Right lobe of liver (tissue), 6 donors: Measurements from ENCODE around the gene COG8. TPM values are rescaled to one million over a fixed set of nuclear protein-coding genes. Genes with fewer than 3 reads are reported as not detected.

Source experiments
- ATAC-seq, 4 donors: fragments of 200-7000 bp; cut with Tn5 transposase; one replicate each; pipeline ENCODE4 v1.9.1; 2020; ENCODE audit warnings: mild to moderate bottlenecking in 4 of 4, moderate library complexity in 4 of 4
- DNase-seq, 3 donors: peaks; one replicate each; pipeline ENCODE4 v3.0.0-alpha.2; 2020
- H3K27ac ChIP-seq, 3 donors: fragments of 200-600 bp; one replicate each; pipeline ENCODE4 v1.8.0; 2022
- H3K27me3 ChIP-seq, 2 donors: fragments of 200-600 bp; one replicate each; pipeline ENCODE4 v1.8.0; 2022
- H3K36me3 ChIP-seq, 4 donors: fragments of 200-600 bp; sonication (generic) in 1 of 4; one replicate each; pipeline versions ENCODE4 v1.5.1 to v1.8.0; 2017 to 2022; ENCODE audit warnings: control low read depth in 1 of 4
- H3K4me1 ChIP-seq, 4 donors: fragments of 200-600 bp; sonication (generic) in 1 of 4; one replicate each; pipeline versions ENCODE4 v1.5.1 to v1.8.0; 2017 to 2022; ENCODE audit warnings: control low read depth in 1 of 4
- H3K4me3 ChIP-seq, 3 donors: fragments of 200-600 bp; one replicate each; pipeline ENCODE4 v1.8.0; 2022
- H3K9me3 ChIP-seq, 4 donors: fragments of 200-600 bp; sonication (generic) in 1 of 4; one replicate each; pipeline versions ENCODE4 v1.5.1 to v1.8.0; 2017 to 2022; ENCODE audit warnings: control low read depth in 1 of 4
- POLR2A ChIP-seq: fragments of 450-650 bp; IDR thresholded peaks from one replicate; pipeline ENCODE4 v1.6.1; 2017; ENCODE audit warnings: antibody characterized with exemption, mild to moderate bottlenecking
- WGBS: methylation state at CpG from one replicate; pipeline ENCODE4 v1.1.6; 2018; ENCODE audit warnings: low coverage, low lambda C conversion rate; ENCODE audit not compliant: insufficient coverage; ENCODE audit errors: missing lambda C conversion rate; 5-methylcytosine and 5-hydroxymethylcytosine counted together
- intact Hi-C, 2 donors: fragments of 100-400 bp; cut with DNase I; formaldehyde crosslinking; loops; one replicate each; pipeline versions ENCODE4 v1.11.2 to v1.14.1; 2022
- total RNA-seq, 6 experiments: library from RNA; depleted of rRNA in 2 of 6; stranded (reverse); fragments of >200 nt in 2 of 6; fragmentation: NEBNext Ultra II Directional in 3 of 6; extraction: Animal tissue kit (Norgen Biotek cat#: 25700) in 3 of 6; gene quantifications; one replicate each; pipeline versions ENCODE4 v1.1.0 to v1.2.4, GENCODE V29; 2016 to 2023
- TF ChIP-seq, protein P1 (sequence below), 4 donors: fragments of 200-600 bp in 3 of 4; fragments of 450-650 bp in 1 of 4; IDR thresholded peaks; one replicate each; pipeline versions ENCODE4 v1.5.1 to v1.8.0; 2016 to 2022; ENCODE audit warnings: antibody characterized with exemption in 4 of 4, mild to moderate bottlenecking in 2 of 4
- donor health status: DM: no; HTN: yes; CAD: no.
- donor health status: DM: no; HTN: no; CAD: no.
- donor health status: DM: no; HTN: no; CAD: no.
- donor health status: DM: no; HTN: yes; CAD: no.
- donor health status: DM: no; HTN: yes; CAD: no.

COG8 gene
- total RNA-seq, 6 experiments from 2014 or later = 16.0 to 35.5 (median 25.3) TPM

DNA sequence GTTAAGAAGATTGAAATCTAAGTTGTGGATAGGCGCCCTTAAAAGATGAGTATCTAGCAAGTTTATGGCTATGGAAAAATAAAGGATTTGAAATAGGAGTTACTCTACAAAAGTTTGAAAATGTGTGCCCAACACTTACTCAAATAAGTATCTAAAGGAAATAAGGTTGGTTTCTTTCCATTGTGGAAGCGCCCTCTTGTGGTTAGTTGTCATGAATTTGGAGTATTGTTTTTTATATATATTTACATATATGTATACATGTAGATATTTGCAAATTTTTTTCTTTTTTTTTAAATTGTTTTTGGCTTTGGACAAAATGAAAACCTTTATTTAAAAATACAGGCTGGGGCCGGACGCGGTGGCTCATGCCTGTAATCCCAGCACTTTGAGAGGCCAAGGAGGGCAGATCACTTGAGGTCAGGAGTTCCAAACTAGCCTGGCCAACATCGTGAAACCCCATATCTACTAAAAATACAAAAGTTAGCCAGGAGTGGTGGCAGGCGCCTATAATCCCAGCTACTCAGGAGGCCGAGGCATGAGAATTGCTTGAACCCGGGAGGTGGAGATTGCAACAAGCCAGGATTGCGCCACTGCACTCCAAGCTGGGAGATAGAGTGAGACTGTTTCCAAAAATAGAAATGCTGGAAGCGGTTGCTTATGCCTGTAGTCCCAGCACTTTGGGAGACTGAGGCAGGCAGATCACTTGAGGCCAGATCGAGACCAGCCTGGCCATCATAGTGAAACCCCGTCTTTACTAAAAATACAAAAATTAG, 52.2 kb downstream of the COG8 start:
- Histone ChIP-seq H3K9me3 (no peaks in the 10 kb centered on the region), H3K27ac (peak overlapping the region in 1 of 3 donors; percentile 41), H3K4me3 (no peak overlapping the region), H3K36me3 (no peaks in the 10 kb centered on the region), H3K27me3 (no peaks in the 10 kb centered on the region), H3K4me1 (peaks cover 0 to 15% (median 0%) of the 10 kb centered on the region in 4 donors)
- intact Hi-C loops = no loop called here
- TF ChIP-seq, protein P1, sequence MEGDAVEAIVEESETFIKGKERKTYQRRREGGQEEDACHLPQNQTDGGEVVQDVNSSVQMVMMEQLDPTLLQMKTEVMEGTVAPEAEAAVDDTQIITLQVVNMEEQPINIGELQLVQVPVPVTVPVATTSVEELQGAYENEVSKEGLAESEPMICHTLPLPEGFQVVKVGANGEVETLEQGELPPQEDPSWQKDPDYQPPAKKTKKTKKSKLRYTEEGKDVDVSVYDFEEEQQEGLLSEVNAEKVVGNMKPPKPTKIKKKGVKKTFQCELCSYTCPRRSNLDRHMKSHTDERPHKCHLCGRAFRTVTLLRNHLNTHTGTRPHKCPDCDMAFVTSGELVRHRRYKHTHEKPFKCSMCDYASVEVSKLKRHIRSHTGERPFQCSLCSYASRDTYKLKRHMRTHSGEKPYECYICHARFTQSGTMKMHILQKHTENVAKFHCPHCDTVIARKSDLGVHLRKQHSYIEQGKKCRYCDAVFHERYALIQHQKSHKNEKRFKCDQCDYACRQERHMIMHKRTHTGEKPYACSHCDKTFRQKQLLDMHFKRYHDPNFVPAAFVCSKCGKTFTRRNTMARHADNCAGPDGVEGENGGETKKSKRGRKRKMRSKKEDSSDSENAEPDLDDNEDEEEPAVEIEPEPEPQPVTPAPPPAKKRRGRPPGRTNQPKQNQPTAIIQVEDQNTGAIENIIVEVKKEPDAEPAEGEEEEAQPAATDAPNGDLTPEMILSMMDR (IDR thresholded peaks at IDR 0.05) = peak; percentile 48 to 72 (median 66)
- TF ChIP-seq POLR2A = no peak
- ATAC-seq = peak; percentile 73 to 93 (median 90)
- DNase-seq = peak; percentile 66 to 75 (median 71)
- WGBS = 25% methylated on average over 13 of the region's 13 CpGs

DNA sequence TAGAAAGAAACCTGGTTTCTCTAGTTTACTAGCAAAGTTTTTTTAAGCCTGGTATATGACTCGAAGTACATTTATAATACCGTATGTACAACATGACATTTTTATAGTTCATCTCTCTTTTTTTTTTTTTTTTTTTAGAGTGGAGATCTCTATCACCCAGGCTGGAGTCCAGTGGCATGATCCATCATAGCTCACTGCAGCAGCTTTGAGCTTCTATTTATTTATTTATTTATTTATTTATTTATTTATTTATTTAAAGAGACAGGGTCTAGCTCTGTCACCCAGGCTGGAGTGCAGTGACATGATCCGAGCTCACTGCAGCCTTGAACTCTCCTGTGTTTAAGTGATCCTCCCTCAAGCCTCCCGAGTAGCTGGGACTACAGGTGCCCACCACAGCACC, 54.1 kb downstream of the COG8 start:
- TF ChIP-seq, protein P1 (IDR thresholded peaks at IDR 0.05) = no peak
- TF ChIP-seq POLR2A = no peak
- Histone ChIP-seq H3K27ac (no peak overlapping the region), H3K27me3 (no peaks in the 10 kb centered on the region), H3K4me1 (peaks cover 0 to 21% (median 0%) of the 10 kb centered on the region in 4 donors), H3K36me3 (no peaks in the 10 kb centered on the region), H3K4me3 (no peak overlapping the region), H3K9me3 (no peaks in the 10 kb centered on the region)
- intact Hi-C loops = no loop called here
- WGBS = 96% methylated on average over 4 of the region's 4 CpGs
- DNase-seq = no peak
- no peak for ATAC-seq

DNA sequence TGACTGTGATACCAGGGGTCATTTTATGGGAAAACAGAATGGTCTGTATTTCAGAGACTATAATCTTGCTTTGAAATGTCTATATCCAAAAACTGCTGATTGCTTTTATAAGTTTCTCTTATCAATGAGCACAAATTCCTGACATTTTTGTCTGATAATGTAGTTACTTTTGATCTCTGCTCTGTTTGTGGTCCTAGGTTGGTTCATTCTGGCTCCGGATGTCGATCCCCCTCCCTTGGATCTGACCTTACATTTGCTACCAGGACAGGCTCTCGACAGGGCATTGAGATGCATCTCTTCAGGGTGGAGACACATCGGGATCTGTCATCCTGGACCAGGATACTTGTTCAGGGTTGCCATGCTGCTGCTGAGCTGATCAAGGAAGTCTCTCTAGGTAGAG, 55.5 kb downstream of the COG8 start:
- no peaks in the 10 kb centered on the region for H3K36me3 ChIP-seq
- H3K4me1 ChIP-seq = peaks cover 0 to 21% (median 0%) of the 10 kb centered on the region in 4 donors
- WGBS = 64% methylated on average over 4 of the region's 4 CpGs
- DNase-seq = no peak
- intact Hi-C loops = no loop called here
- no peaks in the 10 kb centered on the region for H3K27me3 ChIP-seq
- no peak overlapping the region for H3K4me3 ChIP-seq
- no peak for ATAC-seq
- TF ChIP-seq, protein P1 (IDR thresholded peaks at IDR 0.05) = no peak
- no peak for TF ChIP-seq POLR2A
- H3K9me3 ChIP-seq = no peaks in the 10 kb centered on the region
- no peak overlapping the region for H3K27ac ChIP-seq

DNA sequence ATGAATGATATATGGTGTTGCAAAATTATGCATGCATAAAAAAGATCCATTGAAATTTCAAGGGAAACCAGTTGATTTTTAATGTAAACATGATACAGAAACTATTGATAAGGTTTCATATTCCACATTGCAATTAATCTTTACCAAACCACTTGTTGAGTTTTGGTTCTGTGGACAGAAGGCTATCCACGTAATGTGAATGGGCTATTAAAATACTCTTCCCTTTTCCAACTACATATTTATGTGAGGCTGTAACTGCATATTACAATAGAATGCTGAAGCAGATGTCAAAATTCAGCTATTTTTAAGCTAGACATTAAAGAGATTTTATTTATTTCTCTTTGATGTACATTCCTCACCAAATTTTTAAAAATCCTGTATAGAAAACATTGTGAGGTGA, 62.0 kb downstream of the COG8 start:
- peaks cover 0 to 8% (median 0%) of the 10 kb centered on the region in 4 donors for H3K4me1 ChIP-seq
- no peak for DNase-seq
- H3K27me3 ChIP-seq = no peaks in the 10 kb centered on the region
- WGBS = 75% methylated on average over 1 of the region's 1 CpG
- TF ChIP-seq, protein P1 (IDR thresholded peaks at IDR 0.05) = no peak
- TF ChIP-seq POLR2A = no peak
- H3K36me3 ChIP-seq = no peaks in the 10 kb centered on the region
- no peak for ATAC-seq
- no peak overlapping the region for H3K27ac ChIP-seq
- H3K9me3 ChIP-seq = no peaks in the 10 kb centered on the region
- intact Hi-C loops = no loop called here
- H3K4me3 ChIP-seq = no peak overlapping the region

Other genes starting within 250 kb of the COG8 start
- 1 to 10 TPM in 1 of 6 experiments, under 1 TPM in 5; 0.39 to 1.0 (median 0.63) TPM for gene HAS3, start 233.9 kb downstream of the COG8 start, total RNA-seq
- 10 to 100 TPM; 56.6 to 78.3 (median 65.4) TPM for gene CHTF8, start 207.0 kb downstream of the COG8 start, total RNA-seq
- gene UTP4, start 206.9 kb downstream of the COG8 start, total RNA-seq = 10 to 100 TPM; 13.9 to 22.2 (median 19.6) TPM
- gene SNTB2, start 152.4 kb downstream of the COG8 start, total RNA-seq = 10 to 100 TPM in 4 of 6 experiments, 1 to 10 TPM in 2; 7.5 to 13.9 (median 10.6) TPM
- 10 to 100 TPM in 5 of 6 experiments, 1 to 10 TPM in 1; 9.6 to 15.3 (median 12.3) TPM for gene VPS4A, start 28.2 kb downstream of the COG8 start, total RNA-seq
- gene PDF, start 9.0 kb downstream of the COG8 start, total RNA-seq = 10 to 100 TPM; 13.5 to 38.5 (median 15.7) TPM
- 10 to 100 TPM in 3 of 6 experiments, 1 to 10 TPM in 3; 6.9 to 11.3 (median 9.4) TPM for gene NIP7, start 208 bp upstream of the COG8 start, total RNA-seq
- 1 to 10 TPM; 1.6 to 9.9 (median 2.6) TPM for gene TMED6, start 12.2 kb upstream of the COG8 start, total RNA-seq
- 10 to 100 TPM in 5 of 6 experiments, 1 to 10 TPM in 1; 9.6 to 14.5 (median 13.5) TPM for gene TERF2, start 46.4 kb upstream of the COG8 start, total RNA-seq
- gene CYB5B, start 85.1 kb upstream of the COG8 start, total RNA-seq = 10 to 100 TPM; 19.1 to 42.1 (median 30.5) TPM
- gene NFAT5, start 226.4 kb upstream of the COG8 start, total RNA-seq = 10 to 100 TPM; 10.3 to 19.6 (median 14.8) TPM